UCSD-AML1 (cell line): ENCODE results near the gene NAA20.
"Not testable (repeated sequence)": the region's sequence is repeated elsewhere in the genome, so short reads cannot be mapped to it uniquely, and the experiment has no call there.

Experiments
- DNase-seq: peaks from one replicate; lab custom pipeline; 2025; ENCODE audit not compliant: unreplicated experiment; lab: John Stamatoyannopoulos, UW

Gene NAA20

GRCh38 chr20:19991308-19991707 lies 25.9 kb upstream of the NAA20 start:
- DNase-seq, result no peak

- no peak for DNase-seq
Observed at GRCh38 chr20:19991854-19992253, 25.3 kb upstream of the NAA20 start.

GRCh38 chr20:19992996-19993908 lies 23.9 kb upstream of the NAA20 start:
- no peak for DNase-seq

GRCh38 chr20:19993958-19994669 lies 23.0 kb upstream of the NAA20 start:
- no peak for DNase-seq

GRCh38 chr20:19995220-19995863 lies 21.8 kb upstream of the NAA20 start:
- no peak for DNase-seq

GRCh38 chr20:19996222-19996621 lies 20.9 kb upstream of the NAA20 start:
- DNase-seq, result no peak

GRCh38 chr20:19996917-19997316 lies 20.2 kb upstream of the NAA20 start:
- DNase-seq, result no peak

GRCh38 chr20:19998990-19999705 lies 18.0 kb upstream of the NAA20 start:
- no peak for DNase-seq

- no peak for DNase-seq
Observed at GRCh38 chr20:20000211-20000968, 16.8 kb upstream of the NAA20 start.

GRCh38 chr20:20002101-20002998 lies 14.8 kb upstream of the NAA20 start:
- DNase-seq, result no peak

GRCh38 chr20:20003031-20003954 lies 13.9 kb upstream of the NAA20 start:
- DNase-seq, result no peak

GRCh38 chr20:20003955-20004322 lies 13.2 kb upstream of the NAA20 start:
- DNase-seq, result not testable (repeated sequence)

- no peak for DNase-seq
Observed at GRCh38 chr20:20005342-20005741, 11.8 kb upstream of the NAA20 start.

- no peak for DNase-seq
Observed at GRCh38 chr20:20009784-20010253, 7.3 kb upstream of the NAA20 start.

- DNase-seq, result no peak
Observed at GRCh38 chr20:20010639-20011500, 6.3 kb upstream of the NAA20 start.

GRCh38 chr20:20012541-20012940 lies 4.6 kb upstream of the NAA20 start:
- no peak for DNase-seq

- DNase-seq, result no peak
Observed at GRCh38 chr20:20014659-20015058, 2.5 kb upstream of the NAA20 start.
